Measurements from ENCODE around the gene ATG9B.

DNA sequence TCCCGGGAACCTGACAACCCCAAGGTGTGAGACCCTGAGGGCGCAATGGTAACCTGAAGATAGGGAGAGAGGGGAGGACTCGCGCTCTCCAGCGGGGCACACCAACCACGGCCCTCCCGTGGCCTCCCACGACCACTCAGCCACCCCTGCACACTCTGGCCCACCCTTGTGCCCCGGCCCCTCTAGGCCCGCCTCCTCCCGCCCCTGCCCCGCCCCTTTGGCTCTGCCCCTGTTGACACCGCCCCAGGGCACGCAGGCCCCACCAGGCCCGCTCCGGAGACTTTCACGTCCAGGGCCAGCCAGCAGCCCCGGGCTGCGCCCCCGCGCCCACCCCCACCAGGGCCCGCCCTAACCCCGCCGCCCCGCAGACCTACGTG is 10.9 kb downstream of the ATG9B start:
- TF ChIP-seq, protein P1, sequence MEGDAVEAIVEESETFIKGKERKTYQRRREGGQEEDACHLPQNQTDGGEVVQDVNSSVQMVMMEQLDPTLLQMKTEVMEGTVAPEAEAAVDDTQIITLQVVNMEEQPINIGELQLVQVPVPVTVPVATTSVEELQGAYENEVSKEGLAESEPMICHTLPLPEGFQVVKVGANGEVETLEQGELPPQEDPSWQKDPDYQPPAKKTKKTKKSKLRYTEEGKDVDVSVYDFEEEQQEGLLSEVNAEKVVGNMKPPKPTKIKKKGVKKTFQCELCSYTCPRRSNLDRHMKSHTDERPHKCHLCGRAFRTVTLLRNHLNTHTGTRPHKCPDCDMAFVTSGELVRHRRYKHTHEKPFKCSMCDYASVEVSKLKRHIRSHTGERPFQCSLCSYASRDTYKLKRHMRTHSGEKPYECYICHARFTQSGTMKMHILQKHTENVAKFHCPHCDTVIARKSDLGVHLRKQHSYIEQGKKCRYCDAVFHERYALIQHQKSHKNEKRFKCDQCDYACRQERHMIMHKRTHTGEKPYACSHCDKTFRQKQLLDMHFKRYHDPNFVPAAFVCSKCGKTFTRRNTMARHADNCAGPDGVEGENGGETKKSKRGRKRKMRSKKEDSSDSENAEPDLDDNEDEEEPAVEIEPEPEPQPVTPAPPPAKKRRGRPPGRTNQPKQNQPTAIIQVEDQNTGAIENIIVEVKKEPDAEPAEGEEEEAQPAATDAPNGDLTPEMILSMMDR (IDR thresholded peaks at IDR 0.05; ENCODE audit: extremely low read depth in 1 of 2, insufficient read depth in 1 of 2, low read depth in 1 of 2, low read length in 2 of 2), result no peak
- TF ChIP-seq POLR2A (IDR thresholded peaks at IDR 0.05; ENCODE audit: low read depth, low read length), result no peak
- TF ChIP-seq, protein P2, sequence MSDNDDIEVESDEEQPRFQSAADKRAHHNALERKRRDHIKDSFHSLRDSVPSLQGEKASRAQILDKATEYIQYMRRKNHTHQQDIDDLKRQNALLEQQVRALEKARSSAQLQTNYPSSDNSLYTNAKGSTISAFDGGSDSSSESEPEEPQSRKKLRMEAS (IDR thresholded peaks at IDR 0.05; ENCODE audit: insufficient read depth, insufficient read length), result no peak
